Osteocyte (in vitro differentiated cells): ENCODE measurements around the gene TENM3. TPM values are rescaled to one million over a fixed set of nuclear protein-coding genes. Genes with fewer than 3 reads are reported as not detected.
A peak's percentile ranks its signal among the peaks of the same experiment; 100 is the strongest.

Experiments
- DNase-seq: peaks from one replicate; pipeline ENCODE4 v3.0.0; 2021; ENCODE audit warnings: mixed read lengths; ENCODE audit not compliant: unreplicated experiment; ENCODE audit errors: extremely low spot score
- H3K27ac Mint-ChIP-seq: one replicate; pipeline ENCODE4 v1.8.0; 2021; ENCODE audit warnings: mild to moderate bottlenecking, mixed read lengths; ENCODE audit not compliant: unreplicated experiment
- H3K27me3 Mint-ChIP-seq: one replicate; pipeline ENCODE4 v1.8.0; 2021; ENCODE audit warnings: mixed read lengths; ENCODE audit not compliant: unreplicated experiment
- H3K36me3 Mint-ChIP-seq: one replicate; pipeline ENCODE4 v1.8.0; 2021; ENCODE audit warnings: mixed read lengths; ENCODE audit not compliant: unreplicated experiment
- H3K4me1 Mint-ChIP-seq: one replicate; pipeline ENCODE4 v1.8.0; 2021; ENCODE audit warnings: mixed read lengths; ENCODE audit not compliant: unreplicated experiment
- H3K4me3 Mint-ChIP-seq: one replicate; pipeline ENCODE4 v1.8.0; 2021; ENCODE audit warnings: mild to moderate bottlenecking, moderate library complexity, mixed read lengths; ENCODE audit not compliant: unreplicated experiment
- H3K9me3 Mint-ChIP-seq: one replicate; pipeline ENCODE4 v1.8.0; 2021; ENCODE audit warnings: mixed read lengths; ENCODE audit not compliant: unreplicated experiment
- total RNA-seq: library from RNA; stranded (reverse); gene quantifications from 2 replicates; pipeline ENCODE4 v1.2.1, GENCODE V29; 2021
- TF ChIP-seq, protein P1 (sequence below): fragments of 200-600 bp; sonication (generic); IDR thresholded peaks from 2 replicates; pipeline ENCODE4 v1.5.0; 2021; ENCODE audit warnings: antibody characterized with exemption, mild to moderate bottlenecking, moderate library complexity

Gene TENM3
- total RNA-seq, 1 donor from 2014 or later: 78.3 TPM

DNA sequence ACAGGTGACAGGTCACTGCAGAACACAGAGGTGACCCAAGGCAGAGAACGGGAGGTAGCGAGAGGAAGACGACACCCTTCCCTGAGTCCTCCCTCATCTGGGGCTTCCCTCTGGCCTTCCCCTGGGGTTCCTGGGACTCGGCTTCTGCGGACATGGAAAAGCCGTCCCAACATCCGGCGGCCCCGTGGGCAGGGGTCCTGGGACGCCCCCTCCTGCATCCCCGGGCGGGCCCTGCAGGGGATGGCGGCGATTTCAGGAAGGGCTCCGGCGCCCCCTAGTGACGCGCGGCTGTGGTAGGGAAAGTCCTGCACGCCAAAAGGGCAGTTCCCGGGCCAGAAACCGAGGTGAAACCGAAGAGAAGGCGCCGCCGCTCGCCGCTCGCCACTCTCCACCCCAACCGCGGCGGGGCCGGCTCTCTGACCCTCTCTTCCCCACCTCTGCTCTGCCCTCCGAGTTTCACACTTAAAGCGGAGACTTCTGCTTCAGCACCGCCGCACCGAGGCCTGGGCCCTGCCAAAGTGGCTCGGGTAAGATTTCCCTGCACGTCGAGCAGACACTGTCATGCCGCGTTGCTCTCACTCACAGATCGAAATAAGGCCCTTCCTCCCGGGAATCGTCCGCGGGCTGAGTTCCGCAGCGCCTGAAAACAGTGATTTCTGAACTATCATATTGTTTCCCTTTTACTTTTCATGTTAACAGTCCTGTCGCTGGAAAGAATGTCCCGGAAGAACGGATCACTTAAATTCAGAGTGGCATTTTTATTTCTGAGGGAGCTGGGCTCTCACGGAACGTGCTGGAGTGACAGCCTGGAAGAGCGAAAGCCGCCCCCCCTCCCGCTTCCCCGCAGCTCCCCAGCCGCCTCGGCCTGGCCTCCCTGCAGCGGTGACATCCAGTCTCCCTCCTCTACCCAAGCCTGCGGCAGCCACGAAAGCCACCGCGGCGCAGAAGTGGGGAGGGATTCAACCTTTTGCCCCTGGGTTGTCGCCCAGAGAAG, 563.4 kb downstream of the TENM3 start:
- DNase-seq: peak; percentile 92
- peak overlapping the region; percentile 96 for H3K27ac Mint-ChIP-seq
- TF ChIP-seq, protein P1, sequence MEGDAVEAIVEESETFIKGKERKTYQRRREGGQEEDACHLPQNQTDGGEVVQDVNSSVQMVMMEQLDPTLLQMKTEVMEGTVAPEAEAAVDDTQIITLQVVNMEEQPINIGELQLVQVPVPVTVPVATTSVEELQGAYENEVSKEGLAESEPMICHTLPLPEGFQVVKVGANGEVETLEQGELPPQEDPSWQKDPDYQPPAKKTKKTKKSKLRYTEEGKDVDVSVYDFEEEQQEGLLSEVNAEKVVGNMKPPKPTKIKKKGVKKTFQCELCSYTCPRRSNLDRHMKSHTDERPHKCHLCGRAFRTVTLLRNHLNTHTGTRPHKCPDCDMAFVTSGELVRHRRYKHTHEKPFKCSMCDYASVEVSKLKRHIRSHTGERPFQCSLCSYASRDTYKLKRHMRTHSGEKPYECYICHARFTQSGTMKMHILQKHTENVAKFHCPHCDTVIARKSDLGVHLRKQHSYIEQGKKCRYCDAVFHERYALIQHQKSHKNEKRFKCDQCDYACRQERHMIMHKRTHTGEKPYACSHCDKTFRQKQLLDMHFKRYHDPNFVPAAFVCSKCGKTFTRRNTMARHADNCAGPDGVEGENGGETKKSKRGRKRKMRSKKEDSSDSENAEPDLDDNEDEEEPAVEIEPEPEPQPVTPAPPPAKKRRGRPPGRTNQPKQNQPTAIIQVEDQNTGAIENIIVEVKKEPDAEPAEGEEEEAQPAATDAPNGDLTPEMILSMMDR: peak; percentile 99
- no peaks in the 10 kb centered on the region for H3K9me3 Mint-ChIP-seq
- H3K4me1 Mint-ChIP-seq: peaks cover 9% of the 10 kb centered on the region
- no peaks in the 10 kb centered on the region for H3K36me3 Mint-ChIP-seq
- no peaks in the 10 kb centered on the region for H3K27me3 Mint-ChIP-seq
- peak overlapping the region; percentile 87 for H3K4me3 Mint-ChIP-seq

DNA sequence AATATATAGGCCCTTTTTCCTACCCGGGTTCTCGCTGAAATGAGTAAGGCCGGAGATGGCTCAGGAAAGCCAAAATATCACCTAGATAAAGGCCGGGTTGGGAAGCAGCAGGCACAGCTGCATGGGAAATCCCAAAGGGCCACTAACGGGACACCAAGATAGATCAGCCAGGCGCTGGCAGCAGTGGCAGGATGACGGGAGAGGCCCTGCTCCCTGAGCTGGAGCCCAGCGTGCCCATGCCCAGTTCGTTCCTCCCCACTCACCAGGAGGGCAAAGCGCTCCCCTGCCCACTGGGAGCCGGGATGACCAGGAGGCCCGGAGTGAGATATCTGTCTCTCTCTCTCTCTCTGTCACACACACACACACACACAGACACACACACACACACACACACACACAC, 564.1 kb downstream of the TENM3 start:
- H3K9me3 Mint-ChIP-seq: peaks cover 6% of the 10 kb centered on the region
- H3K4me1 Mint-ChIP-seq: peaks cover 9% of the 10 kb centered on the region
- H3K27me3 Mint-ChIP-seq: no peaks in the 10 kb centered on the region
- no peaks in the 10 kb centered on the region for H3K36me3 Mint-ChIP-seq
- TF ChIP-seq, protein P1: no peak
- no peak for DNase-seq
- H3K4me3 Mint-ChIP-seq: no peak overlapping the region
- H3K27ac Mint-ChIP-seq: no peak overlapping the region

DNA sequence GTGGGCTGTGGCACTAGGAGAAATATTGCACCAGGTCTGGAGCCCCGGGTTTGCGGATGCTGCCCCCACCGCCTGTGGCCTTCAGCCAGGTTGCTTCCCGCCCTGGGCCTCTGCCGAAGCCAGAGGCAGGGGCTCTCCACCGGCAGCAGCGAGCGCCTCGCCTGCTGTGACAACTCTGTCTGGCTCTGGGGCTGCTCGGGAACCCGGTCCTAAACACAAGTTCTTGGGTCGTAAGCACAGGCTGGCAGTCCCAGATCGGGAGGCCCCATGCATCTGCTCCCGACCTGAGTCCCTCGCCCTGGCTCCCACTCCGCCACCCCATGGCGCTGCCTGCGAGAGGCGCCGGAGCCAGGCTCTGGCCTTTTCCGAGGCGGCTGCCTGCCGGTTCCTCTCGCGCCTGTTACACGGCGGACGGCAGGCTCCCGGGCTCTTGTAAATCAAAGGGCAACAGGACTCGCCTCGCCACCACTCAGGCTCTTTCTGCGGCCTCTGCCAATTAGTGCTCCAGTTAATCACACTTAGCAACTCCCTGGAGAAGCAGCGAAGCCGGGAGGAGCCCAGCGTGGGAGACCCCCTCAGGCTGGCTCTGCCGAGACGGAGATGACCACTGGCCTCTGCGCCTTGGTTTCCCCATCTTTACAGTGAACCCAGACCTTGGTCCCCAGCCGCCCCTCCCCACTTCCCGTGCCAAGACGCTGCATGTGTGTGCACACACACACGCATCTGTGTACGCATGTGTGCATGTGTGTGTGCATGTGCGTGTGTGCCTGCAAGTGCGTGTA, 564.8 kb downstream of the TENM3 start:
- TF ChIP-seq, protein P1: no peak
- peaks cover 8% of the 10 kb centered on the region for H3K9me3 Mint-ChIP-seq
- H3K36me3 Mint-ChIP-seq: no peaks in the 10 kb centered on the region
- no peak for DNase-seq
- no peaks in the 10 kb centered on the region for H3K27me3 Mint-ChIP-seq
- H3K4me1 Mint-ChIP-seq: peaks cover 9% of the 10 kb centered on the region
- H3K27ac Mint-ChIP-seq: no peak overlapping the region
- H3K4me3 Mint-ChIP-seq: no peak overlapping the region

DNA sequence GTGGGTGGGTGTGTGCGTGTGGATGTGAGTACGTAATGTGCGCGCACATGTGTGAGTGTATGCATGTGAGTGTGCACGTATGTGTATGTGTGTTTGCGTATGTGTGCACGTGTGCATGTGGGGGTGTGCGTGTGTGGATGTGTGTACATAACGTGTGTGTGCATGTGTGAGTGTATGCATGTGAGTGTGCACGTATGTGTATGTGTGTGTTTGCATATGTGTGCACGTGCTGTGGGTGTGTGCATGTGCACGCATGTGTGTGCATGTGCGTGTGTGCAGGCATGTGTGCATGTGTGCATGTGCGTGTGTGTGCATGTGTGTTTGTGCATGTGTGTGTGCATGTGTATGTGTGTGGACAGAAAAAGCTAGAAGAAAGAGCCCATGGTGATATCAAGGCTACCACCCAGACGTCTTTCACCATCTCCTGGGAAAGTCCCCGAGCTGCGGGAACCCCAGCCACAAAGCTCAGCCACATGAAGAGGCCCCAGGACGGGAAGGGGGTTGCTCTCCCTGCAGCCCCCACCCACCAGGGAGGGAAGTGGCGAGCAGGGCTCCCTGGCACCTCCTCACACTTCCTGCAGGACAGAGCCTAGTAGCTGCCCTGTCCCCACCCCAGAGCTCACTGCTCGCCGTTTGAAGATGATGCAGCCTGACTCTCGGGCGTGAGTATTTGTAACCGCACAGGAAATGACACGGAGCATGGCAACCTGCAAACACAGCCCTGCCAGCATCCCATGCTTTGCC, 565.6 kb downstream of the TENM3 start:
- Mint-ChIP-seq H3K27ac (no peak overlapping the region), H3K4me1 (peaks cover 8% of the 10 kb centered on the region), H3K9me3 (peaks cover 8% of the 10 kb centered on the region), H3K4me3 (no peak overlapping the region), H3K27me3 (no peaks in the 10 kb centered on the region), H3K36me3 (no peaks in the 10 kb centered on the region)
- TF ChIP-seq, protein P1: no peak
- no peak for DNase-seq
